GM12864 (cell line): ENCODE measurements around the gene ZDHHC1.

Experiments used
- DNase-seq: peaks from one replicate; pipeline ENCODE4 v3.0.0-alpha.2; 2011; ENCODE audit warnings: low read depth
- H3K4me3 ChIP-seq: 2 replicates; pipeline ENCODE4 v1.5.1; 2011; ENCODE audit warnings: mild to moderate bottlenecking, low read depth, low read length, control low read depth
- CTCF ChIP-seq: IDR thresholded peaks from 2 replicates; pipeline ENCODE4 v1.5.1; 2011; ENCODE audit warnings: low read depth, mild to moderate bottlenecking, moderate library complexity, low read length, control low read depth, inconsistent platforms; ENCODE audit errors: missing control alignments

The ZDHHC1 gene

DNA sequence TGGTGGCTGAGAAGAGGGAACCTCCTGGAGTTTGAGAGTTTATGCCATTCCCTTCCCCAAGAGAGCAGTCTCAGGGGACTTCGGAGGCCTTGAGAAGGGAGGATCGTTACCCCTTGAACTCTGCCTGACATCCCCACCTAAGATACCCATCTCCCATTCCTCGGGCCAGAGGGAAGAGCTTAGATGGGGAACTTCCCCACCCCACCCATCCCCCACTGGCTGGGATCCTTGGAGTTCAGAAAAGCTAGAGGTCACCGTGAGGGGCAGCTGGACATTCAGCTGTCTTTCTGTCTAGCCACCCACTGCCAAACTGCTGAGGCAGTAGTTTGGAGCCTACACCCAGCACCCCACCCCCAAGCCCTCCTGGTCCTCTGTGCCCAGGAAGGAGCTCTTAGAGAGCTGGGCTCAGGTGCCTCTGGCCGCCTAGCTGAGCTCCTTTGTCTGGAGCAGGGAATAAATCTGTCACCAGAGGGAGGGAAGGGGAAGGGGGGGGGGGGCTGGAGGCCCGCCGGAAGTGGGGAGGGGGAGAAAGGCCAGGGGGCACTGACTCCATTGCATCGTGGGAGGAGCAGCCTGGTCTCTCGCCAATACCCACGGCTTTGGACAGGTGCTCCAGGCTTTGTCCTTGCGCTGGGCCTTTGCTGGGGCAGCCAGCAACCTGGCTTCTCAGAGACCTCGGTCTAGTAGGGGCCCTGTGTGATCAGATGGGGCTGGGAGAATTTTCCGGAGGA, 15.7 kb upstream of the ZDHHC1 start:
- no peak for DNase-seq
- no peak overlapping the region for H3K4me3 ChIP-seq
- no peak for TF ChIP-seq CTCF

GRCh38 chr16:67430977-67431774, 14.9 kb upstream of the ZDHHC1 start, which contains the start of gene HSD11B2:
Gene HSD11B2 (plus strand): TSS chr16:67431121. CDS start chr16:67431249, 128 bp downstream.
- no peak for TF ChIP-seq CTCF
- no peak for DNase-seq
- H3K4me3 ChIP-seq: peak within 1 kb of the TSS; percentile 38

DNA sequence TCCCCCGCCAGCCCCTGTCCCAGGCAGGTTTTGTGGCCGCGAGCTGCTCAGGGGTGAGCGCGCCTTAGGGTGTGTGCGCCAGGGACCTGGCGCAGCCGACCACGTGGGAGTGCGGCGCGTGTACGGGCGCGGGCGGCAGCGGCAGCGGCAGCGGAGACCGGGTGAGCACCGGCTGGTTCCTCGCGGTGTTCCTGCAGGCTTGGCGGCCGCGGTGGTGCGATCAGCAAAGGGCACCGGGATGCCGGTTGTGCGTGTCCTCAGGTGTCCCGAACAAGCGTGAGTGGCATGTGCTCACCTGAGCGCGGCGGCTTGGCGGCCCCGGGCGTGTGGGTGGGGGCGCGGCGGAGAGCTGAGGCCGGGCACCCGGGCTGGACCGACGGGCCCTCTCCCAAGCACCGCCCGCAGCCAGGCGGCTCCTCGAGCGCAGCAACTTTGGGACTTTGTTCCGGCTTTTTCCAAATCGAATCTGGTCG, 14.3 kb upstream of the ZDHHC1 start:
- DNase-seq: no peak
- no peak for TF ChIP-seq CTCF
- peak overlapping the region; percentile 38 for H3K4me3 ChIP-seq

DNA sequence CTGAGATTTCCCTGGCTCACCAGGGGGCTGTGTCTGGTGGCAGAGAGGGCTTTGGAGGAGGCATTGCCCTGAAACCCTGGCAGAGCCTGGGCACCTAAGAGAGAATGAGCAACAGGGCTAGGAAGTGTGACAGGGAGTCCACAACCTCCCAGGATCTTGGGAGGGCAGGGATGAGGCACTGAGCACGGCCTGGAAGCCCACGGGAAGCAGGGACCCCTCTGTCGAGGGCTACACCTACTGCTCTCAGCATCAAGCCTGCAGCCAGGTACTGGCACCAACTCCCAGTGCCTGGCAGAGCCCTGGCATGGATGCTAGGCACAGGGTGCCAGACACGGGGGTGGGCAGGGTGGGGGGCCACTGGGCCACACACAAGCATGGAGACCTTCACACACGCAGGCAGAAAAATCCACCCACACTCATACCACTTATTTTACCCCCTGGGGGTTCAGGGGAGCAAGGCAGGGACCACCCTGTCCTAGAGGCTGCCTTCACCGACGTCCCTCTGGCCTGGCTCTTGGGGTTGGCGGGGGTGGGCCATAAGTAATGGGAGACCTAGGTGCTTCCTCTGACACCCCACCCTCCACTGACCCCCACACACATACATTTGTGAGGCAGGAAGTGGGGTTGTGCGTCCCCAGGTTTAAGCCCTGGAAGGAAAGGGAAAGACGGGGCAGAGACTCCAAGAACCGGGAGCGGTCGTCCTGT, 13.7 kb upstream of the ZDHHC1 start:
- DNase-seq: no peak
- no peak for TF ChIP-seq CTCF
- H3K4me3 ChIP-seq: peak overlapping the region; percentile 38; the same call in 1 of the 2 replicates

GRCh38 chr16:67429053-67429798, 12.9 kb upstream of the ZDHHC1 start:
- H3K4me3 ChIP-seq: no peak overlapping the region
- DNase-seq: no peak
- TF ChIP-seq CTCF: no peak

GRCh38 chr16:67428146-67428731, 12.0 kb upstream of the ZDHHC1 start:
- H3K4me3 ChIP-seq: no peak overlapping the region
- no peak for DNase-seq
- peak; percentile 87 for TF ChIP-seq CTCF
